ENCODE results near the gene TMEM63C.
"Not testable (repeated sequence)": the region's sequence is repeated elsewhere in the genome, so short reads cannot be mapped to it uniquely, and the experiment has no call there.

The TMEM63C gene

GRCh38 chr14:77154421-77154820 is 27.2 kb upstream of the TMEM63C start:
- DNase-seq, result peak in 8 of 10 donors; percentile 26 to 95 (median 62)
- intact Hi-C loops (cut with DNase I), result loop anchor here (5.0 kb wide), 3 partner anchors 58 to 163 kb away; no protein-coding TSS in a partner anchor

- no peak for DNase-seq
- intact Hi-C loops (cut with DNase I), result no loop called here
Observed at GRCh38 chr14:77155083-77155482, 26.5 kb upstream of the TMEM63C start.

- intact Hi-C loops (cut with DNase I), result no loop called here
- no peak for DNase-seq
Observed at GRCh38 chr14:77157740-77158139, 23.9 kb upstream of the TMEM63C start.

- intact Hi-C loops (cut with DNase I), result no loop called here
- DNase-seq, result peak; percentile 75 to 98 (median 88)
Observed at GRCh38 chr14:77158175-77158881, 23.3 kb upstream of the TMEM63C start.

GRCh38 chr14:77158882-77159255 is 22.7 kb upstream of the TMEM63C start:
- intact Hi-C loops (cut with DNase I), result no loop called here
- no peak for DNase-seq

- DNase-seq, result no peak
- intact Hi-C loops (cut with DNase I), result no loop called here
Observed at GRCh38 chr14:77161011-77161410, 20.6 kb upstream of the TMEM63C start.

GRCh38 chr14:77170045-77170444 is 11.6 kb upstream of the TMEM63C start:
- intact Hi-C loops (cut with DNase I), result no loop called here
- no peak for DNase-seq

GRCh38 chr14:77172916-77173315 is 8.7 kb upstream of the TMEM63C start:
- no peak for DNase-seq
- intact Hi-C loops (cut with DNase I), result no loop called here

GRCh38 chr14:77173911-77174617 is 7.5 kb upstream of the TMEM63C start:
- intact Hi-C loops (cut with DNase I); DNase-seq: not testable (repeated sequence)

- DNase-seq, result no peak
- intact Hi-C loops (cut with DNase I), result no loop called here
Observed at GRCh38 chr14:77175843-77176242, 5.8 kb upstream of the TMEM63C start.

- no peak for DNase-seq
- intact Hi-C loops (cut with DNase I), result no loop called here
Observed at GRCh38 chr14:77177702-77178101, 3.9 kb upstream of the TMEM63C start.

GRCh38 chr14:77178656-77179055 is 2.9 kb upstream of the TMEM63C start:
- DNase-seq, result no peak
- intact Hi-C loops (cut with DNase I), result no loop called here

GRCh38 chr14:77180726-77181602 is 634 bp upstream of the TMEM63C start:
- DNase-seq, result peak in 1 of 10 donors; percentile 50
- intact Hi-C loops (cut with DNase I), result no loop called here

- intact Hi-C loops (cut with DNase I), result no loop called here
- DNase-seq, result no peak
Observed at GRCh38 chr14:77183896-77184295, 2.3 kb downstream of the TMEM63C start.

GRCh38 chr14:77184396-77185092 is 2.9 kb downstream of the TMEM63C start:
- peak in 4 of 10 donors; percentile 50 to 87 (median 69) for DNase-seq
- intact Hi-C loops (cut with DNase I), result no loop called here

- intact Hi-C loops (cut with DNase I), result no loop called here
- no peak for DNase-seq
Observed at GRCh38 chr14:77185093-77185465, 3.5 kb downstream of the TMEM63C start.

GRCh38 chr14:77186911-77187648 is 5.5 kb downstream of the TMEM63C start:
- intact Hi-C loops (cut with DNase I), result no loop called here
- no peak for DNase-seq

GRCh38 chr14:77187649-77188012 is 6.0 kb downstream of the TMEM63C start:
- intact Hi-C loops (cut with DNase I), result no loop called here
- no peak for DNase-seq

- intact Hi-C loops (cut with DNase I), result no loop called here
- DNase-seq, result no peak
Observed at GRCh38 chr14:77189479-77189878, 7.9 kb downstream of the TMEM63C start.

GRCh38 chr14:77190977-77191376 is 9.4 kb downstream of the TMEM63C start:
- intact Hi-C loops (cut with DNase I), result no loop called here
- DNase-seq, result no peak

Data from posterior cingulate gyrus (tissue), 11 donors.